Urothelium cell line (cell line): ENCODE results near the gene ZNF627.
"Not testable (repeated sequence)": the region's sequence is repeated elsewhere in the genome, so short reads cannot be mapped to it uniquely, and the experiment has no call there.

Experiments used
- DNase-seq: peaks from one replicate; pipeline ENCODE4 v3.0.0; 2011; ENCODE audit warnings: low spot score, mixed read lengths
- FAIRE-seq: peaks from 2 replicates; lab custom pipeline; 2011; peaks lifted over from hg19 to GRCh38; lab: Jason Lieb, UNC

ZNF627 gene

DNA sequence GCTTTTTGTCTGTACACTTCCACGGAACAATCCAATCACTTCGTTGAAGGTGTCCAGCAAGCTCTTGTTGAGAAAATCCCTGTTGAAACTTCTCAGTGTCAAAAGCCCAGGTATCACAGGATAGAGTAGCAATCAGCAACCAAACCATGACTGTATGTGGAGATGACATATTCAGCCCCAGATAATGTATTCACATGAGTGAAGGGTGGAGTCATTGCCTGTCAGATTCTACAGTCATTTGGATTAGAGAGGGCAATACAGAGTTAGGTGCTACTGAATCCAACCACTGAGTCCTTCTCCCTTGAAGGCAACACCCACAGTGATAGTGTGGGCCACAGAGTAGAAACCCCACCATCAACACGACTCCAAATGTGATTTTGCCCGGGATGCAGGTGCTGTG lies 23.3 kb downstream of the ZNF627 start:
- DNase-seq = no peak
- no peak for FAIRE-seq

- FAIRE-seq, DNase-seq: not testable (repeated sequence)
These were observed 25.1 kb downstream of the ZNF627 start for GRCh38 chr19:11622401-11622800.

DNA sequence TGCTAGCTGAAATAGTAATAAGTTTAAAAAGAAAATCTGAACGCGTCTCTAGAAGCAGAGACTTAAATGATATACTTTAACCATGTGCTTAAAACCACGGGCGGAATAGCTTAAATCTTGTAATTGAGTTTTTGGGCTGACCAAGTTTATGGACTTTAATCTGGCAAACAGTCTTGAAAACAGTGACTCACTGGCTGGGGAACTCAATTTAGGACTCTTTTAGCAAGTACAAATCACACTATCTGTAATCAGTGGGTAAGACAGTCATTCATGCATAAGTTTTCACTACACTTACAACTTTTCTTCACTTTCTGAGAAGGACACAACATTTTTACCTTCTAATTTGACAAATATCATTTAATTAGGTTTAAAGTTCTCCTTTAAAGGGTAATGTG lies 26.8 kb downstream of the ZNF627 start:
- FAIRE-seq = no peak
- DNase-seq = no peak

- DNase-seq (no peak), FAIRE-seq (no peak)
These were observed 29.0 kb downstream of the ZNF627 start for GRCh38 chr19:11626252-11626651.

GRCh38 chr19:11633223-11633622 lies 35.9 kb downstream of the ZNF627 start:
- no peak for DNase-seq
- no peak for FAIRE-seq

GRCh38 chr19:11634018-11634662 lies 36.9 kb downstream of the ZNF627 start:
- FAIRE-seq, DNase-seq: not testable (repeated sequence)

DNA sequence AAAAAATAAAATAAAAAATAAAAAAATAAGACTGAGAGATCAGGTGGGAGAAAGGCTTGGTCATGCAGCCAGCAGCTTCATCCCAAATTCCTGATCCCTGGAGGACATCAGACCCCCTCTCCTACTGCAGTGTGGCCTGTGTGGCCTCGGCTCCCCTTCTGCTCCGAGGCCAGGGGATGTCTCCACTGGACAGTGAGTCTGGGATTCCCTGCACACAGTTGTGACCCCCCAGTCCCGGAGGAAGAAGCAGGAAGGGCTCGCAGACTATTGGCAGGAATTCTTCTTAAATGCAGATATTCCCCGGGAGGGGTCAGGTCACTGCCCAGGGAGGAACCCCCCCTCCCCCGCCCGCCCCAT lies 41.9 kb downstream of the ZNF627 start:
- no peak for DNase-seq
- no peak for FAIRE-seq

GRCh38 chr19:11639602-11640471 lies 42.6 kb downstream of the ZNF627 start:
- DNase-seq (peak; percentile 89), FAIRE-seq (no peak)

DNA sequence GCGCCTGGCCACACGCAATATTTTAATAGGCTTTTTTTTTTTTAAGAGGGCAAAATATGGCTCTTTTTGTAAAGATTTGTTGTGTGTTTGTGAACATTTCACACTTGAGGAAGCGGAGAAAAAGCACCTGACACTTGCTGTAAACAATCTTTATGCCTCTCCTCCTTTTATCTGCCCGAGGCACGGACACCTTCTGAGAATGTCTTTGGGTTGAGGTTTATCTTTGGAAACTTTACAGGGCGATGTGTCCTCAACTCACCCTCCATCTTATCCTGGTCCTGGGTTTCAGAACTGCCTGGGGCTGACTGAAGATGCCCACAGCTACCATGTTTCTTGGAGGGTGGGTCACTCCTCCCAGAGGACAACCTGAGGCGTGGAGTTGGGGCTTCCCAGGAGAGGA lies 44.0 kb downstream of the ZNF627 start:
- FAIRE-seq = no peak
- DNase-seq = no peak

DNA sequence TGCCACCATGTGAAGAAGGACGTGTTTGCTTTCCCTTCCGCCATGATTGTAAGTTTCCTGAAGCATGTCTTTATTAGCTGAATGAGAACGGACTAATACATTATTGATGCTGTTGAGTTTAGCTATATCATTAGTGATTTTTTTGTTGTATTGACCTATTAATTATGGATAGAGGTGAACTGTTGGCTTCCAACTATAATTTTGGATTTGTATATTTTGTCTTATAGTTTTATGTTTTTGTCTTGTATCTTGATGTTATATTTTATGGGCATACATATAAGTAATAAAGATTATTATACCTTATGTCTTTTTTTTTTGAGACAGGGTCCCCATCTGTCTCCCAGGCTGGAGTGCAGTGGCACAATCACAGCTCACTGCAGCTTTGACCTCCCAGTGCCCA lies 45.6 kb downstream of the ZNF627 start:
- no peak for FAIRE-seq

DNA sequence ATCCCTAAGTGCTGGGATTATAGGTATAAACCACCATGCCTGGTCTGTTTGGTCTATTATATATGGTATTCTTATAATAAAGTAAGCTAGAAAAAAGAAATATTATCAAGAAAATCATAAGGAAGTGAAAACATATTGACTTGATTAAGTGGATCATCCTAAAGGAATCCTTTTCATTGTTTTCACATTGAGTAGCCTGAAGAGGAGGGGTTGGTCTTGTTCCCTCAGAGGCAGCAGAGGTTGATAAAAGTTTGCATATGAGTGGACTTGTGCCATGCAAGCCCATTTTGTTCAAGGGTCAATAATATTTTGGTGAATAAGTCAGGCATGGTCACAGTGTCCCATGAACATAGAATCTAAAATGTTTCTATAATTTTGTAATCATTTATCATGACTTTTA lies 52.7 kb downstream of the ZNF627 start:
- FAIRE-seq (no peak), DNase-seq (no peak)

More for the DNA sequence above, 45.6 kb downstream of the ZNF627 start:
- DNase-seq = no peak

- no peak for DNase-seq
- FAIRE-seq = no peak
These were observed 53.8 kb downstream of the ZNF627 start for GRCh38 chr19:11651062-11651461.

- no peak for DNase-seq
- FAIRE-seq = no peak
These were observed 54.8 kb downstream of the ZNF627 start for GRCh38 chr19:11652056-11652455.

DNA sequence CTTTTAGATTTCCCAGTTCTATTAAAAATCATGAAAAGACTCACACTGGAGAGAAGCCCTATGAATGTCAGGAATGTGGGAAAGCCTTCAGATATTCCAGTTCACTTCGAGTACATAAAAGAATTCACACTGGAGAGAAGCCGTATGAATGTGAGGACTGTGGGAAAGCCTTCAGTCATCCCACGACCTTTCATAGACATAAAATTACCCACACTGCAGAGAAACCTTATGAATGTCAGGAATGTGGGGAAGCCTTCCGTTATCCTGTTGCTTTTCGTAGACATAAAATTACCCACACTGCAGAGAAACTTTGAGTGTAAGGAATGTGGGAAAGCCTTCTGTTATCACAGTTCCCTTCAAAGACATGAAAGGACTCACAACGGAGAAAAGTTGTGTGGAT lies 55.2 kb downstream of the ZNF627 start:
- DNase-seq (no peak), FAIRE-seq (no peak)

GRCh38 chr19:11656535-11656934 lies 59.3 kb downstream of the ZNF627 start:
- no peak for DNase-seq
- FAIRE-seq = no peak

- no peak for DNase-seq
- no peak for FAIRE-seq
These were observed 60.0 kb downstream of the ZNF627 start for GRCh38 chr19:11657307-11657706.

DNA sequence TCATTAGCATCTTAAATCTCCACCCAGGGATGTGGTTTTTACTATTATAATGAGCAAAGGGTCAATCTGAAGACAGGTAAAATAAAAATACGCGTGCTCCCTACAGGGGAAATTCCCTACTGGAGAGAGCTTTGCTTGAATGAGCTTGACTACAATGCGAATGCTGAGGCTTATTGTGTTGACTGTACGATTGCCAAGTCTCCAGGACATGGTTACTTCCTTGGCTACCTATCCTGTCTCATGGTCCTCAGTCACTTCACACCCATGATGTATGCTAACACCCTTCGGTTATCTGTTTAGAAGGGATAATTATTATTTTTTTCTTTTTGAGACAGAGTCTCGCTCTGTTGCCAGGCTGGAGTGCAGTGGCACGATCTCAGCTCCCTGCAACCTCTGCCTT lies 61.7 kb downstream of the ZNF627 start:
- no peak for FAIRE-seq
- no peak for DNase-seq

- no peak for FAIRE-seq
- no peak for DNase-seq
These were observed 62.3 kb downstream of the ZNF627 start for GRCh38 chr19:11659612-11660011.

DNA sequence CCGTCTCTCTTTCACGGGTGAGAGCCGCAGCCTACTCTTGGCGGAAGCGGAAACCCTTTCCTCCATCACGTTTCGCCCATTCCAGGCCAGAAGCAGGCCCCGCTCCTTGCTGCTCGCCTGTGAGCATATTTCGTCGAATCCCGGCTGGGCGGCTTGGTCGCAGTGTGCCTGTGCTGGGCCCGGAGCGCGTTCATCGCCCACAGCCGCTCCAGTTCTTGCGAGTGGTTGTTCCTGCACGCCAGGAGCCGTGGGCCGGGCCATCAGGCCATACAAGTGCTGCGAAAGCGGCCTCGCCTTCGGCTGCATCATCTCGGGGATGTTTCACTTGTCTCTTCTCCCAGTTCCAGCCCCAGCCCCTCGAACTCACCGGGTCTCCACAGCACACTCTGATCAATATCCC lies 65.0 kb downstream of the ZNF627 start:
- FAIRE-seq (no peak), DNase-seq (no peak)

DNA sequence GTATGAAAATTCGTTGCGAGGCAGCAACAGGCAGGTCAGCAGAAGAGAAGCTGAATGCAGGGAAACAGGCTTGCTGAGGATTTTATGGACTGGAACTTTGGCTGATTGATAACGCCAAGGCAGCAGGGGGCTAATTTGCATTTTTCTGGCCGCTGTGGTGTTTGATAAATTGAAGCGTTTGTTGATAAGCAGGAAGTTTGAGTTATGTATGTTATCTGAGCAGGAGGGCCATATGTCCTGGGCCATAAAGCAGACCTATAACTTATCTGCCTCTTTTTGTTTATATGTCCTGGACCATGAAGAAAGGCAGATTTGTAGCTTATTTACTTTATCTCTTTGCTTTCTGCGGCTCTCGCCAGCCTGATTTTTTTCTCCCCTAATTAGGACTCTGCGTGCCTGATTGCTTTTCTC lies 65.9 kb downstream of the ZNF627 start:
- DNase-seq (no peak), FAIRE-seq (no peak)
